Suprapubic skin (tissue), 4 donors: Measurements from ENCODE around the gene SLC15A1. TPM values are rescaled to one million over a fixed set of nuclear protein-coding genes. Genes with fewer than 3 reads are reported as not detected.

Experiments used
- DNase-seq, 2 donors: peaks; one replicate each; pipeline ENCODE4 v3.0.0-alpha.2; 2019; ENCODE audit warnings: low spot score in 2 of 2
- H3K27ac ChIP-seq: fragments of 200-600 bp; sonication (generic); one replicate; pipeline ENCODE4 v1.5.1; 2019
- H3K27me3 ChIP-seq: fragments of 200-600 bp; sonication (generic); one replicate; pipeline ENCODE4 v1.5.1; 2019
- H3K36me3 ChIP-seq: fragments of 200-600 bp; sonication (generic); one replicate; pipeline ENCODE4 v1.5.1; 2019
- H3K4me1 ChIP-seq: fragments of 200-600 bp; sonication (generic); one replicate; pipeline ENCODE4 v1.5.1; 2019
- H3K4me3 ChIP-seq: fragments of 200-600 bp; sonication (generic); one replicate; pipeline ENCODE4 v1.5.1; 2019; ENCODE audit warnings: mild to moderate bottlenecking
- H3K9me3 ChIP-seq: fragments of 200-600 bp; sonication (generic); one replicate; pipeline ENCODE4 v1.5.1; 2019
- CTCF ChIP-seq, 2 donors: fragments of 200-600 bp in 1 of 2; fragments of 450-650 bp in 1 of 2; sonication (generic) in 1 of 2; IDR thresholded peaks; one replicate each; pipeline ENCODE4 v1.5.1; 2016 to 2019; ENCODE audit warnings: antibody characterized with exemption in 2 of 2, mild to moderate bottlenecking in 1 of 2, moderate library complexity in 1 of 2
- EP300 ChIP-seq: sonication (generic); formaldehyde crosslinking; IDR thresholded peaks from one replicate; pipeline ENCODE4 v1.6.1; 2017; ENCODE audit warnings: antibody characterized with exemption
- POLR2A ChIP-seq, 2 donors: fragments of 450-650 bp; IDR thresholded peaks; one replicate each; pipeline ENCODE4 v1.6.1; 2017; ENCODE audit warnings: antibody characterized with exemption in 2 of 2, mild to moderate bottlenecking in 2 of 2, moderate library complexity in 2 of 2
- POLR2AphosphoS5 ChIP-seq, 3 donors: sonication (generic); formaldehyde crosslinking; IDR thresholded peaks; one replicate each; pipeline ENCODE4 v1.6.1; 2017; ENCODE audit warnings: antibody characterized with exemption in 3 of 3
- WGBS: methylation state at CpG from one replicate; pipeline ENCODE4 v1.1.5; 2018; 5-methylcytosine and 5-hydroxymethylcytosine counted together
- total RNA-seq, 4 donors: library from RNA; depleted of rRNA; stranded (reverse); fragments of >200 nt; gene quantifications; one replicate each; pipeline ENCODE4 v1.1.0, GENCODE V29; 2016

SLC15A1 gene
- total RNA-seq, 4 donors from 2014 or later, result 34.1 to 64.3 (median 62.4) TPM

- no peak for TF ChIP-seq POLR2A (IDR thresholded peaks at IDR 0.05)
- no peak for TF ChIP-seq CTCF (IDR thresholded peaks at IDR 0.05)
- no peak for TF ChIP-seq EP300
- no peak for TF ChIP-seq POLR2AphosphoS5 (IDR thresholded peaks at IDR 0.05)
- no peaks in the 10 kb centered on the region for H3K27me3 ChIP-seq
- WGBS, result 75% methylated on average over 2 of the region's 2 CpGs
These were observed 9.1 kb downstream of the SLC15A1 start for GRCh38 chr13:98743377-98743776.

GRCh38 chr13:98742961-98743360 lies 9.5 kb downstream of the SLC15A1 start:
- no peak for TF ChIP-seq CTCF (IDR thresholded peaks at IDR 0.05)
- TF ChIP-seq POLR2A (IDR thresholded peaks at IDR 0.05), result no peak
- no peak for TF ChIP-seq POLR2AphosphoS5 (IDR thresholded peaks at IDR 0.05)
- TF ChIP-seq EP300, result no peak
- 93% methylated on average over 5 of the region's 5 CpGs for WGBS
- H3K27ac ChIP-seq, result no peak overlapping the region
- H3K4me1 ChIP-seq, result no peaks in the 10 kb centered on the region
- no peaks in the 10 kb centered on the region for H3K27me3 ChIP-seq
- no peaks in the 10 kb centered on the region for H3K36me3 ChIP-seq
- no peak for DNase-seq
- no peaks in the 10 kb centered on the region for H3K9me3 ChIP-seq
- no peak overlapping the region for H3K4me3 ChIP-seq

More at GRCh38 chr13:98743377-98743776, 9.1 kb downstream of the SLC15A1 start:
- H3K4me3 ChIP-seq, result no peak overlapping the region
- no peaks in the 10 kb centered on the region for H3K36me3 ChIP-seq
- no peaks in the 10 kb centered on the region for H3K9me3 ChIP-seq
- no peaks in the 10 kb centered on the region for H3K4me1 ChIP-seq
- H3K27ac ChIP-seq, result no peak overlapping the region
- DNase-seq, result no peak

GRCh38 chr13:98741741-98742435 lies 10.6 kb downstream of the SLC15A1 start:
- no peaks in the 10 kb centered on the region for H3K27me3 ChIP-seq
- H3K4me3 ChIP-seq, result no peak overlapping the region
- H3K27ac ChIP-seq, result no peak overlapping the region
- TF ChIP-seq POLR2AphosphoS5 (IDR thresholded peaks at IDR 0.05), result no peak
- no peaks in the 10 kb centered on the region for H3K9me3 ChIP-seq
- H3K4me1 ChIP-seq, result no peaks in the 10 kb centered on the region
- no peak for DNase-seq
- H3K36me3 ChIP-seq, result no peaks in the 10 kb centered on the region
- 78% methylated on average over 10 of the region's 14 CpGs for WGBS

GRCh38 chr13:98740131-98740530 lies 12.3 kb downstream of the SLC15A1 start:
- DNase-seq, result no peak
- 94% methylated on average over 7 of the region's 8 CpGs for WGBS
- Histone ChIP-seq H3K9me3 (no peaks in the 10 kb centered on the region), H3K27ac (no peak overlapping the region), H3K4me3 (no peak overlapping the region), H3K36me3 (no peaks in the 10 kb centered on the region), H3K27me3 (no peaks in the 10 kb centered on the region), H3K4me1 (no peaks in the 10 kb centered on the region)
- TF ChIP-seq CTCF (IDR thresholded peaks at IDR 0.05) (no peak), POLR2AphosphoS5 (IDR thresholded peaks at IDR 0.05) (no peak), POLR2A (IDR thresholded peaks at IDR 0.05) (no peak), EP300 (no peak)

- Histone ChIP-seq H3K27me3 (no peaks in the 10 kb centered on the region), H3K9me3 (no peaks in the 10 kb centered on the region), H3K4me1 (no peaks in the 10 kb centered on the region), H3K36me3 (no peaks in the 10 kb centered on the region), H3K27ac (no peak overlapping the region), H3K4me3 (no peak overlapping the region)
- no peak for TF ChIP-seq EP300
- TF ChIP-seq CTCF (IDR thresholded peaks at IDR 0.05), result no peak
- TF ChIP-seq POLR2AphosphoS5 (IDR thresholded peaks at IDR 0.05), result no peak
- no peak for TF ChIP-seq POLR2A (IDR thresholded peaks at IDR 0.05)
- DNase-seq, result no peak
- 100% methylated on average over 1 of the region's 1 CpG for WGBS
These were observed 13.5 kb downstream of the SLC15A1 start for GRCh38 chr13:98738993-98739392.

- DNase-seq, result no peak
- Histone ChIP-seq H3K4me1 (no peaks in the 10 kb centered on the region), H3K4me3 (no peak overlapping the region), H3K36me3 (no peaks in the 10 kb centered on the region), H3K9me3 (no peaks in the 10 kb centered on the region), H3K27ac (no peak overlapping the region), H3K27me3 (no peaks in the 10 kb centered on the region)
- TF ChIP-seq POLR2A (IDR thresholded peaks at IDR 0.05) (no peak), CTCF (IDR thresholded peaks at IDR 0.05) (no peak), EP300 (no peak), POLR2AphosphoS5 (IDR thresholded peaks at IDR 0.05) (no peak)
These were observed 14.3 kb downstream of the SLC15A1 start for GRCh38 chr13:98738213-98738612.
